ENCODE data around the gene CALCA.

The CALCA gene

DNA sequence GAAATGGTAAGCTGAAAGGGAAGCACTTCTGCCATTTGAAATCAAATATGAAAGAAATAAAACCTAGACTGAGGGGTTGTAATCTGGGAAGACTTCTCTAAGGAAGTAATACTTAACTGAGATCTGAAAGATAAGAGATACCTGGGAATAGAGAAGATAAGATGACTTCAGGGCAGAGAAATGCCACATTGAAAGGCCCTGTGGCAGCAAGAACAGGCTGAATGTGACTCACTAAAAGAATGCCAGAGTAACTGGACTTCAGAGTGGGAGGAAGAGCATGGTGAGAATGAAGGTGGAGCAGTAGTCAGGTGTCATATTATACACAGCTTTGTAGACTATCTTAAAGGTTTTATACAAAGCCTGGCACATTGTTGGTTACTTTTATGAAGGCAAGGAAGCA is 17.6 kb downstream of the CALCA start:
- Histone ChIP-seq H2AFZ (ENCODE audit: low read depth, low read length, severe bottlenecking) (no peak overlapping the region), H3K27ac (ENCODE audit: low read depth, low read length) (no peak overlapping the region), H3K36me3 (ENCODE audit: low read length) (no peaks in the 10 kb centered on the region), H3K9ac (ENCODE audit: low read length) (no peak overlapping the region), H3K9me2 (replicated peaks; ENCODE audit: insufficient read depth, low read length) (no peaks in the 10 kb centered on the region), H3F3A (ENCODE audit: insufficient read depth) (no peaks in the 10 kb centered on the region), H3K79me2 (ENCODE audit: insufficient read depth, low read length) (no peaks in the 10 kb centered on the region), H3K4me3 (ENCODE audit: insufficient read depth, low read length, poor library complexity, severe bottlenecking) (no peak overlapping the region), H3K27me3 (ENCODE audit: low read length) (no peaks in the 10 kb centered on the region), H3K9me3 (ENCODE audit: insufficient read depth, low read length) (no peaks in the 10 kb centered on the region), H3K4me2 (ENCODE audit: low read depth, low read length, poor library complexity, severe bottlenecking) (no peak overlapping the region), H4K20me1 (ENCODE audit: low read depth, low read length) (no peaks in the 10 kb centered on the region)
- no peak for TF ChIP-seq EZH2phosphoT487 (conservative IDR thresholded peaks at IDR 0.05; ENCODE audit: low read length)
- TF ChIP-seq, protein P1, sequence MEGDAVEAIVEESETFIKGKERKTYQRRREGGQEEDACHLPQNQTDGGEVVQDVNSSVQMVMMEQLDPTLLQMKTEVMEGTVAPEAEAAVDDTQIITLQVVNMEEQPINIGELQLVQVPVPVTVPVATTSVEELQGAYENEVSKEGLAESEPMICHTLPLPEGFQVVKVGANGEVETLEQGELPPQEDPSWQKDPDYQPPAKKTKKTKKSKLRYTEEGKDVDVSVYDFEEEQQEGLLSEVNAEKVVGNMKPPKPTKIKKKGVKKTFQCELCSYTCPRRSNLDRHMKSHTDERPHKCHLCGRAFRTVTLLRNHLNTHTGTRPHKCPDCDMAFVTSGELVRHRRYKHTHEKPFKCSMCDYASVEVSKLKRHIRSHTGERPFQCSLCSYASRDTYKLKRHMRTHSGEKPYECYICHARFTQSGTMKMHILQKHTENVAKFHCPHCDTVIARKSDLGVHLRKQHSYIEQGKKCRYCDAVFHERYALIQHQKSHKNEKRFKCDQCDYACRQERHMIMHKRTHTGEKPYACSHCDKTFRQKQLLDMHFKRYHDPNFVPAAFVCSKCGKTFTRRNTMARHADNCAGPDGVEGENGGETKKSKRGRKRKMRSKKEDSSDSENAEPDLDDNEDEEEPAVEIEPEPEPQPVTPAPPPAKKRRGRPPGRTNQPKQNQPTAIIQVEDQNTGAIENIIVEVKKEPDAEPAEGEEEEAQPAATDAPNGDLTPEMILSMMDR (IDR thresholded peaks at IDR 0.05; ENCODE audit: insufficient read depth, low read length, poor library complexity, severe bottlenecking): no peak

DNA sequence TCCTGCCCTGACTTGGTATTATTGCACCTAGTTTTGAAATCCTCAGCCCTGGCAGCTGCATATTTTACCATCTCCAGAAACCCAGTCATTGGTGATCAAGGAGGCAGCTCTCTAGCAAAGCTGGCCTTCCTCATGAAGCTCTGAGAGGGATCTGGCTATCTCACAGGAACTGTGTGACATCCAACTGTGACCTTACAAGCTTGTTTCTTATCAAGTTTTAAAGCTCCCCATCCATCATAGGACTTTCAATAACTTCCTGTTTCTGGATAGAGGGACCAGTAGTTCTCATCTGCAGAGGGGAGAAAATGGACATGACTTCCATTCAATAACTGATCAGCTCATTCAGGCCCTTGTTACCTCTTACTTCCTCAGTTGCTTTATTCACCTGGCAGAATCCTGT is 18.2 kb downstream of the CALCA start:
- Histone ChIP-seq H3K36me3 (ENCODE audit: low read length) (no peaks in the 10 kb centered on the region), H3K27me3 (ENCODE audit: low read length) (no peaks in the 10 kb centered on the region), H4K20me1 (ENCODE audit: low read depth, low read length) (no peaks in the 10 kb centered on the region), H3K27ac (ENCODE audit: low read depth, low read length) (no peak overlapping the region), H3K9me2 (replicated peaks; ENCODE audit: insufficient read depth, low read length) (no peaks in the 10 kb centered on the region), H2AFZ (ENCODE audit: low read depth, low read length, severe bottlenecking) (no peak overlapping the region), H3K9ac (ENCODE audit: low read length) (no peak overlapping the region), H3K4me2 (ENCODE audit: low read depth, low read length, poor library complexity, severe bottlenecking) (no peak overlapping the region), H3K9me3 (ENCODE audit: insufficient read depth, low read length) (no peaks in the 10 kb centered on the region), H3K4me3 (ENCODE audit: insufficient read depth, low read length, poor library complexity, severe bottlenecking) (no peak overlapping the region), H3F3A (ENCODE audit: insufficient read depth) (no peaks in the 10 kb centered on the region), H3K79me2 (ENCODE audit: insufficient read depth, low read length) (no peaks in the 10 kb centered on the region)
- TF ChIP-seq, protein P1 (IDR thresholded peaks at IDR 0.05; ENCODE audit: insufficient read depth, low read length, poor library complexity, severe bottlenecking): no peak
- TF ChIP-seq EZH2phosphoT487 (conservative IDR thresholded peaks at IDR 0.05; ENCODE audit: low read length): no peak

DNA sequence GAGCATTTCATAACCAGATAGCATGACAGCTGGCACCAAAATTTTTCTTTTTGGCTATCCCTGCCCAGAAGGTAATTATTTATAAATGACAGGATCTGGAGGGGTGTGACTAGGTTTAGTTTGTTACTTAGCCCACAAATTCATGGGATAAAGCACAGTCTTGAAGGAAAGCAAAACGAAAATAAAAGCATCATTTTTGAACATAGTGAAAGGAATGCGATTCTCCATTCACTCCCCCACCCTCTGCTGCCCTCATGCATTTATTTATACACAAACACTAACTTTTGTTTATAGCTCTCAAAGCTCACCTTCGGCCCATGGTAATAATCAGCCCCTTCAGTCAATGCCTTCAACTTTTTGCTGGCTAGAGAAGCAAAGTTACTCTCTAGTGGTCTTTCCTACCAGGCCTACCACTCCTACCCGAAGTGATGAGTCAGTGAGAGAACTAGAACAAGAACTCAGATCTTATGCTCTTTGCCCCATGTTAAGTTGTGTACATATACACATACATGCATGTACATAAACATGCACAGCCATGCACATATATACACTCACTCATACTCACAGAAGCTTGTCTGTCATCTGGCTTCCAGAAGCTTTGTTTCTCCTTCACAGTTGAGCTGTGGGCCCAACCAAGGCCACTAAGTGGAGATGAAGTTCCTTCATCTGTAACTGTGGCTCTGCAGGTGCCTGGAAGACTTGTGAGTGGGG is 22.6 kb downstream of the CALCA start:
- Histone ChIP-seq H3F3A (ENCODE audit: insufficient read depth) (no peaks in the 10 kb centered on the region), H4K20me1 (ENCODE audit: low read depth, low read length) (no peaks in the 10 kb centered on the region), H3K4me3 (ENCODE audit: insufficient read depth, low read length, poor library complexity, severe bottlenecking) (no peak overlapping the region), H3K79me2 (ENCODE audit: insufficient read depth, low read length) (no peaks in the 10 kb centered on the region), H3K9ac (ENCODE audit: low read length) (no peak overlapping the region), H3K27me3 (ENCODE audit: low read length) (no peaks in the 10 kb centered on the region), H2AFZ (ENCODE audit: low read depth, low read length, severe bottlenecking) (no peak overlapping the region), H3K4me2 (ENCODE audit: low read depth, low read length, poor library complexity, severe bottlenecking) (no peak overlapping the region), H3K9me3 (ENCODE audit: insufficient read depth, low read length) (no peaks in the 10 kb centered on the region), H3K36me3 (ENCODE audit: low read length) (no peaks in the 10 kb centered on the region), H3K9me2 (replicated peaks; ENCODE audit: insufficient read depth, low read length) (no peaks in the 10 kb centered on the region), H3K27ac (ENCODE audit: low read depth, low read length) (no peak overlapping the region)
- TF ChIP-seq, protein P1 (IDR thresholded peaks at IDR 0.05; ENCODE audit: insufficient read depth, low read length, poor library complexity, severe bottlenecking): no peak
- no peak for TF ChIP-seq EZH2phosphoT487 (conservative IDR thresholded peaks at IDR 0.05; ENCODE audit: low read length)
